ENCODE measurements around the gene ST6GALNAC1. TPM values are rescaled to one million over a fixed set of nuclear protein-coding genes. Genes with fewer than 3 reads are reported as not detected.
"Not testable (repeated sequence)": the region's sequence is repeated elsewhere in the genome, so short reads cannot be mapped to it uniquely, and the experiment has no call there.

Gene ST6GALNAC1
- total RNA-seq, 4 donors from 2014 or later: 2.4 to 5.6 TPM; not detected in 2

DNA sequence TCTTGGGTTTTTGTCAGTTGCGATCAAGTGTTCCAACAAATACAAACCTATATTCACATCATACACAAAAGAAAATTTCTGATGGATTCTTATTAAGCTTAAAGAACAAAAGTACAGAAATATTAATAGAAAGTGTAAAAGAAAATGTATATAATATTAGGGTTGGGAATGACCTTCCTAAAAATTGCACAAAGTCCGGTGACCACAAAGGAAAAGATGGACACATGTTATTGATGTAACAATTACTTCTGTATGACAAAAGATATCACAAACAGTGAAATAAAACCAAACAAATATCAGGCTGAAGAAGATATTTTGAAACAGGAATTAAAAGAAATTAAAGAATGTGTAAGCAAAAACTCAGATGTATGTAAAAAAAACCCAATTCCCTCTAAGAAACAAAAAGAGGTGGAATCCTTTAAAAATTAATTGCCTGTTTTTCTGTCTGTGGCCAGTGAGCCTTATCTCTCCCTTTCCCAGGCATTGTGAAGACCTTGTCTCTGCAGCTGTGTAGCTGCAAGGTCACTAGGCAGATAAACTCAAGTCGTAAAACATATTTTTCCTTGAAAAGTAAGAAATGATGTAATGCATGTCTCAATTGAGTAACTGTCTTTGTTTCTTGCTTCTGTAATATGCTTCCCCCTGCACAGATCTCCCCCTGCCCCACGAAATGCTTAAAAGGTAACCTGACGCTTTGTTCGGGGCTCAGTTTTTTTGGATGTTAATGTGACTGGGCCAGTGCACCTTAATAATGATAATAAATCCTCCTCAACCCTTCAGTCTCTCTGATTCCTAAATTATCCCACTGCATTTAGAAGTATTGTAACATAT is 2.8 kb downstream of the ST6GALNAC1 start:
- H3K4me3 ChIP-seq (ENCODE audit: low read depth, poor library complexity, severe bottlenecking): no peak overlapping the region
- TF ChIP-seq POLR2A (IDR thresholded peaks at IDR 0.05): no peak
- TF ChIP-seq, protein P1, sequence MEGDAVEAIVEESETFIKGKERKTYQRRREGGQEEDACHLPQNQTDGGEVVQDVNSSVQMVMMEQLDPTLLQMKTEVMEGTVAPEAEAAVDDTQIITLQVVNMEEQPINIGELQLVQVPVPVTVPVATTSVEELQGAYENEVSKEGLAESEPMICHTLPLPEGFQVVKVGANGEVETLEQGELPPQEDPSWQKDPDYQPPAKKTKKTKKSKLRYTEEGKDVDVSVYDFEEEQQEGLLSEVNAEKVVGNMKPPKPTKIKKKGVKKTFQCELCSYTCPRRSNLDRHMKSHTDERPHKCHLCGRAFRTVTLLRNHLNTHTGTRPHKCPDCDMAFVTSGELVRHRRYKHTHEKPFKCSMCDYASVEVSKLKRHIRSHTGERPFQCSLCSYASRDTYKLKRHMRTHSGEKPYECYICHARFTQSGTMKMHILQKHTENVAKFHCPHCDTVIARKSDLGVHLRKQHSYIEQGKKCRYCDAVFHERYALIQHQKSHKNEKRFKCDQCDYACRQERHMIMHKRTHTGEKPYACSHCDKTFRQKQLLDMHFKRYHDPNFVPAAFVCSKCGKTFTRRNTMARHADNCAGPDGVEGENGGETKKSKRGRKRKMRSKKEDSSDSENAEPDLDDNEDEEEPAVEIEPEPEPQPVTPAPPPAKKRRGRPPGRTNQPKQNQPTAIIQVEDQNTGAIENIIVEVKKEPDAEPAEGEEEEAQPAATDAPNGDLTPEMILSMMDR (IDR thresholded peaks at IDR 0.05): no peak
- WGBS, 2 donors: 77 to 84% methylated on average over 6 of the region's 6 CpGs
- intact Hi-C loops (cut with DNase I; ENCODE audit: low total_unique reads): no loop called here
- no peak for DNase-seq (ENCODE audit: low spot score in 2 of 2)

DNA sequence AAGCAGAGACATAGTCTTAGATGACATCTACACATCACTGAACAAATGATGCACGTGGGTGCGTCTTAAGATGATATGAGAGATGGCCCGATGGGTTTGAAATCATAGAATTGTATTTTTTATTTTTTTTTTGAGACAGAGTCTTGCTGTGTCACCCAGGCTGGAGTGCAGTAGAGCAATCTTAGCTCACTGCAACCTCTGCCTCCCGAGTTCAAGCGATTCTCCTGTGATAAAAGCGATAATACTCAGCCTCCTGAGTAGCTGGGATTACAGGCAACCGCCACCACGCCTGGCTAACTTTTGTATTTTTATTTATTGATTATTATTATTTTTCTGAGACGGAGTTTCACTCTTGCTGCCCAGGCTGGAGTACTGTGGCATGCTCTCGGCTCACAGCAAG is 5.3 kb downstream of the ST6GALNAC1 start:
- WGBS, 2 donors: 90 to 93% methylated on average over 10 of the region's 10 CpGs
- no peak for TF ChIP-seq POLR2A (IDR thresholded peaks at IDR 0.05)
- TF ChIP-seq, protein P1 (IDR thresholded peaks at IDR 0.05): no peak
- no peak overlapping the region for H3K4me3 ChIP-seq (ENCODE audit: low read depth, poor library complexity, severe bottlenecking)
- no peak for DNase-seq (ENCODE audit: low spot score in 2 of 2)
- intact Hi-C loops (cut with DNase I; ENCODE audit: low total_unique reads): no loop called here

DNA sequence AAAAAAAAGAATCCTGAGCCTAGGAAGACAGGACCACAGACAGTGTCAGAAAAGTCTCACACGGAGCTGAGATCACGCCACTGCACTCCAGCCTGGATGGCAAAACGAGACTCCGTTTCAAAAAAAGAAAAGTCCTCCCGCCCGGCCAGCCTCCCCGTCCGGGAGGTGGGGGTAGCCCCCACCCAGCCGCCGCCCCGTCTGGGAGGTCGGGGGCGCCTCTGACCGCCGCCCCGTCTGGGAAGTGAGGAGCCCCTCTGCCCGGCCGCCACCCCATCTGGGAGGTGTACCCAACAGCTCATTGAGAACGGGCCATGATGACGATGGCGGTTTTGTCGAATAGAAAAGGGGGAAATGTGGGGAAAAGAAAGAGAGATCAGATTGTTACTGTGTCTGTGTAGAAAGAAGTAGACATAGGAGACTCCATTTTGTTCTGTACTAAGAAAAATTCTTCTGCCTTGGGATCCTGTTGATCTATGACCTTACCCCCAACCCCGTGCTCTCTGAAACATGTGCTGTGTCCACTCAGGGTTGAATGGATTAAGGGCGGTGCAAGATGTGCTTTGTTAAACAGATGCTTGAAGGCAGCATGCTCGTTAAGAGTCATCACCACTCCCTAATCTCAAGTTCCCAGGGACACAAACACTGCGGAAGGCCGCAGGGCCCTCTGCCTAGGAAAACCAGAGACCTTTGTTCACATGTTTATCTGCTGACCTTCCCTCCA is 6.9 kb downstream of the ST6GALNAC1 start:
- 85 to 88% methylated on average over 22 to 27 of the region's 27 CpGs for WGBS, 2 donors
- H3K4me3 ChIP-seq (ENCODE audit: low read depth, poor library complexity, severe bottlenecking); DNase-seq (ENCODE audit: low spot score in 2 of 2); intact Hi-C loops (cut with DNase I; ENCODE audit: low total_unique reads): not testable (repeated sequence)

DNA sequence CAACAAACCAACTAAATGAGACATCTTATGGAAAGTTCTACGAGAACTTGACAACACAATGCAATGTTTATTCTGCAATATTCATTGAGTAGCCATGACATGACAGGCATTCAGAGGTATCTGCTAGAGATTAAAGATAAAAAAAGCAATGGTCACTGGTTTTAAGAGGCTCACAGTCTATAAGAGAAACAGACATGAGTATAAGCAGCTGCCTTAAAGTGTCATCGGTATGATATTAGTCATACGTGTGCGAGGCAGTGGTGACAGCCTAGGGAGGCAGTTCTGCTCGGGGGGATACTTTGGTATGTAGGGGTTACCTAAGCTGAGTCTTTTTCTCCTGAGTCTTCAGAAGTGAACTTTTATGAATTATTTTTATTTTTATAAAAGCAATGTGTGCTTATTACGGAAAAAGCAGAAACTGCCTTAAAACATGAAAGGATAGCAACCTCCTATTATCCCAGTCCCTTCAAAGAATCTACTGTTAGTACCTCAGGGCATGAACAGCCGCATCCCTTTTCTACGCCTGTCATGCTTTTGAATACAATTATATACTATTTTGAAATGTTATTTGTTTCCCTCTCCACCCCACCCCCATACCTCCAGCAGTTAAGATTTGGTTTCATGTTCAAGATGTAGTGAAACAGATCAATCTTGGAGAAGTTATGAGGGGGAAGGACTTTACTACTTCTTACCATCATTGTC is 7.7 kb downstream of the ST6GALNAC1 start:
- no peak for DNase-seq (ENCODE audit: low spot score in 2 of 2)
- WGBS, 2 donors: 80 to 83% methylated on average over 8 of the region's 8 CpGs
- intact Hi-C loops (cut with DNase I; ENCODE audit: low total_unique reads): no loop called here
- no peak overlapping the region for H3K4me3 ChIP-seq (ENCODE audit: low read depth, poor library complexity, severe bottlenecking)
- TF ChIP-seq, protein P1 (IDR thresholded peaks at IDR 0.05): no peak
- no peak for TF ChIP-seq POLR2A (IDR thresholded peaks at IDR 0.05)

DNA sequence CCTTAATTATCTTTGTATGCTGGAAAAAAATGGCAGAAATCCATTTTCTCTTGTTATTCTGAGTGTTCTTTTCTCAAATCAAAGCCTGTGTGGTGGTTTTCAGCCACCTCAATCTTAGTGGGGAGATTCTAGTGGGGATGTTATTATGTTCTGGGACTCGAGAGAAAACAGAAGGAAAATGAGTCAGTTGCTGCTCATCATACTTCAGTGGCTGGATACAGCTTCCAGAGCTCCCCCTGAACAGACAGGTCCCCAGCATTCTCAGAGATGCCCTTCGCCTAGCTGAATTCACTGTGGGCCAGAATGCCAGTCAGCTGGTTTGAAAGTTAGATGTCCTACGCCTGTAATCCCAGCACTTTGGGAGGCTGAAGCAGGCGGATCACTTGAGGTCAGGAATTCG is 8.5 kb downstream of the ST6GALNAC1 start:
- intact Hi-C loops (cut with DNase I; ENCODE audit: low total_unique reads): no loop called here

More for the DNA sequence above, 8.5 kb downstream of the ST6GALNAC1 start:
- no peak for DNase-seq (ENCODE audit: low spot score in 2 of 2)
- no peak overlapping the region for H3K4me3 ChIP-seq (ENCODE audit: low read depth, poor library complexity, severe bottlenecking)
- no peak for TF ChIP-seq POLR2A (IDR thresholded peaks at IDR 0.05)
- TF ChIP-seq, protein P1 (IDR thresholded peaks at IDR 0.05): no peak
- WGBS, 2 donors: 91% methylated on average over 5 of the region's 5 CpGs
